ENCODE results near the gene ANO2.
A peak's percentile ranks its signal among the peaks of the same experiment; 100 is the strongest.
"Not testable (repeated sequence)": the region's sequence is repeated elsewhere in the genome, so short reads cannot be mapped to it uniquely, and the experiment has no call there.

ANO2 gene

DNA sequence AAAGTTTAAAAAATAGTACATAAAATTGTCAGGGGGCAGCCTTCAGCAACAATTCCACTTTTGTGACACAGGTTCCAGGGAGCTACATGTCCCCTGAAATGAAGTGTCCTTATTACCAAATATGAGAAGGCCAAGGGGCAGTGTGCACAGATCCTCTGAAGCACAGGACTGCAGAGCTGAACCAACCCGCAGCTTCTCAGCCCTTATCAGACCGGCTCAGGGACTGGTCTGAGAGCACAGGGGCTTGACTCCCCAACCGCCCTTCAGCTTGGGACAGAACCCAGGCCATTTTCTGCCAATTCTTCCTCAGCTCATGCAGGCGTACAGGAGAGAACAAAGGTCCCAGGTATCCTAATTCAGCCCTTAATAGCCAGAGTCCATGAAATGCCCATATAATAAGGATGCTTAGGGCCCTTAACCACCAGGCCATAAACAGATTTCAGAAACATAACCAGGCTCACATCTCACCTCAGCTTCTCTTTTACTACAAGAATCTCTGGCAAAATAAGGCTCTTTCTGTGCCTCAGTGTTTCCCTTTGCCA is 221.3 kb downstream of the ANO2 start:
- DNase-seq (ENCODE audit: low spot score): no peak

DNA sequence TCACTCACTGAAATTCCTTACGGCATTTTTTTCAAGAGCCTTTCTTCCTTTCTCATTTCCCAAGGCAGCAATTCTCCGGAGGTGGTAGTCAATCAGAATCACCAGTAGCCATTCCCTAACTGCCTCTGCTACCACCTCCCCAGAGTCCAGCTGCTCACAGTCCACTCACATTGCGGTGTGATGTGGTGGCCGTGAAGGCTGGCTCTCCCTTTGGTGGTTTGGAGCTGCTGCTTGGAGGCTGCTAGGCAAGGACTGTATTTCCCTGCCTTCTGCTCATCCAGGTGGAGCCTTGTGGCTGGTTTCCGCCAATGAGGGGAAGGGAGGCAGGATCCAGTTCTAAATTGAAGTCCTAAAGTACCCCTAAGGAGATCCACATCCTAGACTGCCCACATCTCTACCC is 222.0 kb downstream of the ANO2 start:
- DNase-seq (ENCODE audit: low spot score): no peak

DNA sequence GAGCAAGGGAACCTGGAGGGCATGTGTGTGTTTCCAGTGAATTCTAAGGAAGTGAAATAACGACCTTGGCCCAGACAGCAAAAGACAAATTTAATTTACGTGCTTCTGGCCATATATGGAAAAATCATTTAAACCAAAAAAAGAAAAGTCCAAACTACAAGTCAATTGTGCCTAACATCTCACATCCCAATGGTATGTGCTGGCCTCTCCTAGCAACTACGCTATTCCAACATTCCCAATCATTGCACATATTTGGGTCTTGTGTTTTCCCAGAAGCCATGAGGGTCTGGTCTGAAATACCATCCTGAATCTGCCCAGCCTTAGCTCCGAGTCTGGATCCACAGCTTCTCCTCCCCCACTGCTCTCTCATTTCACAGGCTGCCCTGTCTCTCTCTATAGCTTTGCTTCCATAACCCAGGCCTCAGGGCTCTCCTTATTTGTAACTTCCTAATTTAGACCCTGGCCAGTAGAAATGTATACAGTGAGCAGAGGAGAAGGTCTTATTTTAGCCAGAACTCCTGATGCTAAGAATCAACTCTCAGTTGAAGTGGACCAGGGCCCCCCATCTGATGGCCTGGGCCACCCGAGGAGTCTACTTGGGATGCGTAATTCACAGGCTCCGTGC is 224.6 kb downstream of the ANO2 start:
- DNase-seq (ENCODE audit: low spot score): no peak

DNA sequence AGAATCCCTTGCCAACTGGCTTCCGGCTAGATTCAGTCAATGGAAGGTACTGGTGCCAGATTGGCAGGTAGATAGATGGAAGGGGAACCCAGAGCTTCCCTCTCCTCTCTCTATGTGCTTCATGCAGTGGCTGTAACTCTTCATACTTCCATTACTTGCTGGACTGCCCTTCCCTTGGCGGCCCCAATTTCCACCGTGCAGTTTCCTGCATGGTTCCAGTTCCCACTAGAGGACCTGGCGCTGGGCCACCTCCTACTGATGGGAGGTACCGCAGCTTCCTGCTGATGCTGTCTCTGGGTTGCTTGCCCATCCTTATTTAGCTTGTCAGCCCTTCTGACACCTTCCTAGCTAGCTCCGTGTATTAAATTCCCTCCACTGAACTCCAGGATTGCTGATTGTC is 226.4 kb downstream of the ANO2 start:
- DNase-seq (ENCODE audit: low spot score): no peak

DNA sequence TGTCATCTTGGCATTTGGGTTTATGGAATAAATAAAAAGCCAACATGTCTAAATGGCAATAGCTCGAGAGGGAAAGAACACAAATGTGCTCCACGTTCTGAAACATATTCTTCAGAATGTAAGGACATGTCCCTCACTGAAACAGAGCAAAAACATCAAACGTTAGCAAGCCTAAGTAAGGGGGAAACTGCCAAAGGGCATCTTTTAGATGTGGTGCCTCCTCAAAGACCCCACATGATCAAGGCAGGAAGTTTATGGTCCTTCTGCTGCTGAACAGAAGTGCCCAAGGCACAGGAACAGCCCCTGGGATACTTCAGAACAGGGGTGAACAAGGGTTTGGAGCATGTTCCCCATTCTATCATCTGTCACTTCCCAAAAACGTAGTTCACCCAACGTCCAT is 227.0 kb downstream of the ANO2 start:
- DNase-seq (ENCODE audit: low spot score): no peak

DNA sequence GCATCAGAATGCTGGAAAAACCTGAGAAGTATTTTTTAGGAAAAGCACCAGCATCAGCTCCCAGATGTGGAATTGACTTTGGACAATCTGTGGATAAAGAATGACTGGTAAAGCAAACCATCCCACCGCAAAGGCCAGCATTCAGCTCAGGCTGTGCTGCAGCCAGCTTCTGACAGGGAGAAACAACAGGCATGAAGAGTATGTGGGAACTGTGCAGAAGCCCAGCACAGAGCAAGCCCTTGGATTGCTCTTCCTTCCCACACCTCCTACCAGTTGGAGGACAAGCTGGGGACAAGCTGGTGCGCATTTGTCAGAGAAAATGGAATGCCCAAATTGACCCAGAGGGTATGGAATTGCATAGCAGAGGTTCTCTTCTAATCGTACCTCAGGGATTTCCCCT is 228.1 kb downstream of the ANO2 start:
- DNase-seq (ENCODE audit: low spot score): no peak

DNA sequence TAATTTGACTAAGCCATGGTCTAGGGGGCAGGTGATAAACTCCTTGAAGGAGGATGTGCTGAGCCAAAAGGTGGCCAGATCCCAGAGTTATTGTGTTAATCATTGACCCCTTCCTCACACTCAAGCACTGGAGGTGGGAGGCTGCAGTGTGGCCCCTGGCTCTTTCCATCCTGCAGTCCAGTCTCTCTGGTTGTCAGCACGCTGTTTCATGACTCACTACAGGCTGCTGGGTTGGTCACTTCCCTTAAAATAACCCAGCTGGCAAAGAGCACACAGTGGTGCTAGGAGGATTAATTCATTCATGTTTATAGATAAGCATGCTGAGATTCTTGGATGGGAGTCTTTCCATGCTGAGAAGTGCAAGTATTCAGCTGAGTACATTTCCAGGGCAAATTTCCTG is 228.9 kb downstream of the ANO2 start:
- DNase-seq (ENCODE audit: low spot score): no peak

DNA sequence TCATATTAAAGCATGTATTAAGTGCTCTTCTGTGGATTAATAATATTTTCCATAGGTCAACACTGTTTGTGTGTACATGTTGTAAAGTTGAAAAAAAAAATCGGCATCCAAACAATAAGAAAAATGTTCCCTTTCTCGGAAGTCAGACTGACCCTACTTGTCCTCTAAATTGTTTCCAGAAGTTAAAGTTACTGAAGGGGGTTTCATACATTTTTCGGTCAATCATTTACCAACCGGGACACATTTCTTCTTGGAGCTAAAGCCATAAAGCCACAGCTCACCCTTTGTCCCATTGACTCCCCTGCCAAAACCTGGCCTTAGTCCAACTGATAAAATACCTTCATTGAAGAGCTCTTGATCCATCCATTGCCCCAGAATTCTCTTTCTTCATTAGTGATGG is 230.0 kb downstream of the ANO2 start:
- peak; percentile 37 for DNase-seq (ENCODE audit: low spot score)

DNA sequence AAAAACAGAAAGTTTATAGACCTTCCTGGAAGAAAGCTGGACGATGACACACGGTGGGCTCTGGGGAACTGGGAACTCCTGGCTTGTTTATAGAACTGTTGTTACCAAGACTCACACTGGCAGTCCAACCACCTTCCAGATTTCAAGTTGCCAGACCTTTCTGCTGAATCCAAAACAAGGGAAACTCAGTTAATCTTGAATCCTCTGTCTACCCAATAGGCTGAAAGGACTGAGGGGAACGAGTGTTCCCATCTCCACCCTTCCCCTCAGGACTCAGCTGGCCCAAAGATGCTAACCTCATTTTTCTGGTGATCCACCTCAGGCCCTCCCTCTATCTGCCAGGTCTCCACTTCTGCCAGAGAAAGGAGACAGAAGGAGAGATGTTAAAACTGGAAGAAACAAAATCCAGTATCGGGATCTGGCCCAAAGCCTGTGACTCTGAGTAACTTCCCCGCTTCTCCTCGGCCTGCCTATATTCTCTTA is 231.4 kb downstream of the ANO2 start:
- DNase-seq (ENCODE audit: low spot score): no peak

DNA sequence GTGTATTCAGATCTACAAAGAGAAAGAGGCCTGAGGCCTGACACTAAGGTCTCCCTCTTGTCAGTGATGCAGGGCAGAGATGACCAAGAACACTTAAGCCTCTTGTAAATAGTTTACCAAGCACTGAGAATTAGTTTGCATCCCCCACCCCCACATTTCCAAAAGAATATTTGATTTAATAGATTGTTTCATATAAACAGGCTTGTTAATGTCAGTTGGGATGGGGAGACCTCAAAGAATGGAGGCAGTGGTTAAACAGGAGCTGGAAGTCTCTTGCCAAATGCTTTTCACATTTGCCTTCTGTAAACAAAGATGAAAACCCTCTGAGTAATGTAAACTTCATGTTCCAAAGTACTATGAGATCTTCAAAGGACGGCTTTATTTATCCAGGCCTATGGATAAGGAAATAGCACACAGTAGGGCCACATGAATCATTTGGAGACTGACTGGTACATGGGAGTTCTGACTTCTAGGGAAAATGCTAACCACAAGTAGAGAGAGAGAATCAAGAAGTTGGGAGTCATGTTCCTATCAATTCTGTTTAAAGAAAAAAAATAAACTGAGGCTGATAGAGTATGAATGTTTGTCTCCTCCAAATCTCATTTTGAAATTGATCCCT is 234.7 kb downstream of the ANO2 start:
- DNase-seq (ENCODE audit: low spot score): no peak

DNA sequence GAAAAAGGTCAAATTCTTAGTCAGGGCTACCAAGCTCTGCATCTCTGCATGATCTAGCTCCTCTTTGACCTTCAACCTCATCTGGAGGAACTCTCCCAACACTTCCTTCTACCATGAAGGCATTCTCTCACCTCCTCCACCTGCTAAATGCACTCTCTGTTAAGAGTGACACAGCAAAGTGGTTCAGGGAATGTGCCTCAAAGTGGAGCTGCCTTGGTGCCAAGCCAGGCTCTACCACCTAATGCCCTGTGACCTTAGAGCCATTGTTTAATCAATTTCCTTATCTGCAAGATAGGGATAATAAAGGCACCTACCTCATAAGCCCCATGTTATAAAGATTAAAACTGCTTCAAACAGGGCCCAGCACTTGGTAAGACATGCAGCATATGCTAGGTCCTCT is 236.7 kb downstream of the ANO2 start:
- DNase-seq (ENCODE audit: low spot score): no peak

DNA sequence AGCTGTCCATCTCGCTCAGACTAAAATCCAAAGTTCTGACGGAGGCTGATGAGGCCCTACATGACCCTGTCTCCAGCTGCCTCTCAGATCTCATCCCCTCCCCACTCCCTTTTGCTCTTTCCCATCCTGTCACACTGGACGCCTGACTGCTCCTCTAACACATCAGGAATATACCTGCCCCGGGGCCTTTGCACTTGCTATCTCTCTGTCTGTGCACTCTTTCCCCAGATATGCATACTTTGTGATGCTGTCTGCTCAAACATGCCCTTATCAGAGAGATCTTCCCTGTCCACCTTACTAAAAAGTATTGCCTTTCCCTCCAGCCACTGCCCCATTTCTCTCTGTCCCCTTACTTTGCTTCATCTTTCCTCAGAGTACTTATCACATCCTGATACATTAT is 238.8 kb downstream of the ANO2 start:
- no peak for DNase-seq (ENCODE audit: low spot score)

DNA sequence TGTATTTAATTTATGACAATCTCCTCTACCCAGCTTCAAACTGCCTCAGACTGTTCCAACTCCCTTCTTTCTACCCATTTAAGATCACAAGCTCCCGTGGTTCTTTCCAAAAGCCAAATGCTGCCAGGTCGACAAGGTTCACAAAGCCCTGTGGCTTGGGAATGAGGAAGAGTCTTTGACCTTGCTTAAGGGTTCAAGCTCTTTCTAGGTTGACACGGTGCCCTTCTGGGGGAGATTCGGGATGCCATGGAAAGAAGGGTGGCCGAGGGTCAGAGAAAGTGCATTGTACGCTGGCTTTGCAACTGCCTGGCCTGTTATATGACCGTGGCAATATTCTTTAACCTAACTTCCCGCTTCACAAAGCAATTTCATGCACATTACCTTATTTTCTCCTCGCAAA is 239.3 kb downstream of the ANO2 start:
- no peak for DNase-seq (ENCODE audit: low spot score)

DNA sequence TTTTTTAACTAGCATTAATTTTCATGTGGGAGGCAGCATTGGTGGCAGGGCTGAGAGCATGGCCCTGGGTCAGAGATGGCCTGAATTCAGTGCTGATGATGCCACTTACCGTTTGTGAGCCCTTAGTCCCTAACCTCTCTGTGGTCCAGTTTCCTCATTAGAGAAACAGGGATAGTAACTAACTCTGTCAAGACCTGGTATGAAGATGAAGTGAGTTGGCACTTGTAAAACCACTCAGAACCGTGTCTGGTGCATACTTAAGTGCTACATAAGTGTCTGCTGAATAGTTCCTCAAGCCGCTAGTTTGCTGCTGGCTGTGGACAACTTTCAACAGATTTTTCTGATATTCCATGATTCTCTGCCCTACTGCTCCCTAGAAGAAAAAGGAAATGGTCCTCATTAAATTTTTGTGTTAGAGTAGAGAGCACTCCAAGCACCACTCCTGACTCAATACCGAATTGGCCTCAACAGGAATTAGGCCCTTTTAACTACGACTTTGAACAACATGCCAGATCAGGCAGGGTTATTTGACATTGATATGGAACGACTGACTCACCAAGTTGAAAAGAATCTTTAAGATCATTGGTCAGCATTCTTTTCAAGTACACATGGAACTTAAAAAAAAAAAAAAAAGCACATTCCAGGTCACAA is 250.2 kb downstream of the ANO2 start:
- DNase-seq (ENCODE audit: low spot score): no peak

DNA sequence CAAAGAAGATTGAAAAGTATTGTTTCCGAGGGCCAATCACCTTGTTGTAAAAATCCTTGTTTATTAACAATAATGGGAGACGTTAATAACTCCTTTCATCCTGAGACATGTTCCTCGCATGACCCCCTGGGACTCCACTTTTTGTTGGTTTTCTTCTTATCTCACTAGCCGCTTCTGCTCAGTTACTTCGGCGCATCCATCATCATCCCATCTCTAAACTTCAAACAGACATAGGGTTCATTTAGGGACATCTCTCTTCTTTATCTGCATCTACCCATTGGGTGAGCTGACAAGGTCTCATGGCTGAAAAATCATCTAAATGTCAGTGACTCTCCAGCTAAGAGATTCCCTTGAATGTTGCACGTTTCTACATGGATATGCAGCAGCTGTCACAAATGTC is 252.2 kb downstream of the ANO2 start:
- DNase-seq (ENCODE audit: low spot score): no peak

DNA sequence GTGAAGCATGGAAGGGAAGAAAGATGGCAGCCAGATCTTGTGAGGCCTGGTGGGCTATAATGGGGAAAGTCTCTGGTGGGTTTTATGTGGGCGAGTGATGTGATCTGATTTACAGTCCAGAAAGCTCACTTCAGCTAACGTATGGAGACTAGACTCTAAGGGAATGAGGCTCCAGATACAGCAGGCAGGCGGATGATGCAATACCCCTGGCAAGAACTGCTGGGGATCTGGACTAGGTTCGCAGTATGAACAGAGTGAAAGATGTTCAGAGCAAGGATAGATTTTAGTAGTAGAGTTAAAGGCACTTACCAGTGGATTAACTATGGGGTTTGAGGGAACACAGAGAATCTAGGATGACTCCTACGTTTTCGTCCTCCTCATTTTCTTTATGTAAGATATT is 253.1 kb downstream of the ANO2 start:
- DNase-seq (ENCODE audit: low spot score): no peak

DNA sequence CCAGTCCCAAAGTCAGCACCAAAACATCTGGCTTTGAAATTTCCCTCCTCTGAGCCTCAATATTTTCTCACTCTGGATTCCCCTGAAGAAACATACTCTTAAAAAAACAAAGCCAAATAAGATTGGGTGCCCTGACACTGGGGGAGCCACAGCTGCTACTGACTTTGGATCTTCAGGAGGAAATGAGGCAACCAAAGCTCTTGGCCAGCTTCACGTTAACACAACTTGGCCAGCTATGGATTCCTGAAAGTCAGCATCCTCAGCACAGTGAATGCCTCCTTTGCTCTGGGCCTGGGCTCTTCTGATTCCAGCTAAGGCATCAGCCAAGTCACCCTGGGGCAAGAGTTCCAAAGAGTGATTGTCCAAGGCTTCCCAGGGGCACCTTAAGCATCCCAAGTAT is 254.8 kb downstream of the ANO2 start:
- DNase-seq (ENCODE audit: low spot score): no peak

DNA sequence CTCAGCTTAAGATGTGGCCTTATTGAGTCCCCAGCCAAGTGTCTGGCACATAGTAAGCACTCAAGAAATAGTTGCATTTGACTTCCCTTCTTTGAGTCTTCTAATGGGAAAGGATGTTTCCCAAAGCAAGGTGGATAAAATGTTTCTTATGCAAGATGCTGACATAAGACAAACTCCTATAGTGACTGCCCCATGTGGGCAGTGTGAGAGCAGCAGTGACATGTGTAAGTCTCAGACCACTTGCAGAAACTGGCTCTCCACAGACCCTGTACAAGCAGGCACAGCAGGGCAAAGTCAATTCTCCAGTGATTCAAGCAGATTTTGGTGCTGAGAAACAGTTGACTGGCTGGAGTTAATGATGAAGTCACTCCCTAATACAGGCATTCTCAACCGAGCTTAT is 255.3 kb downstream of the ANO2 start:
- peak; percentile 35 for DNase-seq (ENCODE audit: low spot score)

DNA sequence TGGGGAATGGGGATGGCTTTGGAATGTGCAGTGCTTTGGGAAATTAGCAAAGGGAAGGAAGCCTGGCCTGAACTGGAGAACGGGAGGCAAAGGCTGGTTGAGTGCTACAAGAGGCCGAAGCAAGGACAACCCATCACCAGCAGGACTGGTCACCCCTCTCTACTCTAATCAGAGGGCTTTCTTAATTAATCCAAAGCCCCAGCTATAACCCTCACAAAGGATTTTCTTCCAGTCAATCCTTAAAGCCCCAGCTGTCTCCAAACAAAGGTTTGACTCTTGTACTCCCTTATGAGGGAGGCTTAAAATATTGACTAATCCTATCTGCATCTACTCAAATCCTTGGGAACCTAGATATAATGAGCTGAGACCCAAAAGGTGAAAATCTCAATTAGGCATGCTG is 256.8 kb downstream of the ANO2 start:
- DNase-seq (ENCODE audit: low spot score): no peak

DNA sequence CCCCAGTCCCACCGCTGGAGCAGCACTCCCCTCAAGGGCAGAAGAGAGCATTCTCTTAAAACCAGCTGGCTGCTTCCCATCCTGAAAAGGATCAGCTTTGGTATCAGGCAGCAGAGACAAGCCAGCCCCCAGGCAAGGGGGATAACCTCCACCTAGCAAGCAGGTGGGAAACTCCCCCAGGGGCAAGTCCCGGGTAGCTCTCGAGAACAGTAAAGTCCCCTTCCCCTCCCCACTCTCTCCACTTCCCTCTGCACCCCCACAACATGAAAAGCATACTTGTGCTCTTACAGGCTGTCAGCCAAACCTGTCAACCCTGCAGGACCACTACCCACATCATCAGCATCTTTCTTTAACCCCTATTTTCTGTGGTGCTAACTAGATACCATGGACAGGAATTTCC is 259.1 kb downstream of the ANO2 start:
- no peak for DNase-seq (ENCODE audit: low spot score)

DNA sequence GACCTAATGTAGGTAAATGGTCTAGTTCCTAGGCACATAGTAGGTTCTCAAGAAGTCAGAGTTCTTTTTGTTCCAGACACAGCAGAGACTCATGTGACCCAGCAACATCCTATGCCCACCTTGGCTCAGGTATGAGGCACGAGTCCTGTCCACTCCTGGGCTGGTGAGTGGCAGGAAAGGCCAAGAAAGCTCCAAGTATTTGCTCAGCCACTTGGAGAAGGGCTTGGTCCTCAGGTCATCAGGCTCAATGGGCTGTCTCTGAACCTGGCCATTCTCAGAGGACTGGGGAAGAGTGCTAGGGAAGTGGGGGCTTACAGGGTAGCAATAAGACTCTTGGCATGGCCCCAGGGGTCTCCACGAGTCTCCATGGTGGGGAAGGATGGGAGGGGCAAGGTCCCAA is 260.1 kb downstream of the ANO2 start:
- no peak for DNase-seq (ENCODE audit: low spot score)

DNA sequence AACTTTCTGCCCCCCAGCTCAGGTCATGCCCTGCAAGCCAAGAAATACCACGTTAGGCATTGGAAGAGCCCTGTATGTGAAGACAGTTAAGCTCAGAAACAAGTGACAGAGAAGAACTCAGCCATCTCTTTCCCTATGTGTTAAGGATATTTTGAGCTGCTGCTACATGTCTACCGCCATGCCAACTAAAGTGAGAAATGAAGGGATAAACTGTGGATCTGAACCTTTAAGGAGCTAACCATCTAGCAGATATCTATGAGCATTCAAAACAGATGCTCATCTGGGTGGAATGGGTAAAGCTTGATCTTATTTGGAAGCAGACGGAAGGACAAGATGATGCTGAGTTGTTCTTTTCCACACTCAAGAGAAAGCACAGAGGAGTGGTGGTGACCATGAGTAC is 262.5 kb downstream of the ANO2 start:
- no peak for DNase-seq (ENCODE audit: low spot score)

DNA sequence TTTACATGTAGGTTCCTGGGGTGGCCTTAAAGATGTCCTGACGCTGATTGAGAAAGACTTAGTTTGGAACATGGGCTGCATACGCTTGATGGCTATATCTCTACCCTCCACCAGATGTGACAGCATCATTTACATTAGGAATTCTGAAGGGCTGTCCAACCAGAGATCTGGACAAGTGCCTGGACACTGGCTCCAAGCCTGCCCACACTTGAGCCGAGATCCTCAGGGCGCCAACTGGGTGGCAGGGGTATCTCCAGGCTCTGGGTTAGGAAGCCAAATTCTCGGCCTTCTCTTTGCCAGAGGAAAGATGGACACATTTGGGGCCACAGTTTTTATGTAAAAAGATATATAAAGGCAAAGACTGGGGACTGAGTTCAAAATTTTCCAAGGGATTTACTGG is 266.9 kb downstream of the ANO2 start:
- DNase-seq (ENCODE audit: low spot score): no peak

DNA sequence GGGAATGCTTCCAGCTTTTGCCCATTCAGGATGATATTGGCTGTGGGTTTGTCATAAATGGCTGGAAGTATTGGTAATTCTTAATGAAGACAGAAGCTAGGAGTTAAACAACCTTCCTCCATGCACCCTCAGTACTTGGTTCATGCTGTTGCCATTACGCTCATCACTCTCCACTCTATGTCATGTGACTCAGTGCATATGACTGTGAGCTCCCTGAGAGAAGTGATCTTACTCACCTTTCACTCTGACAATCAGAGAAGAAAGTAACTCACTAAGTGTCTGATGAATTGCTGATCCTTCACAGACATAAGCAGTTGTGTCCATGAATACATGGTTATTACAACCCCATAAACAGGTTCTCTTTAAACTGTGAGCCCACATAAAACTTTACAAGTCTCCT is 275.4 kb downstream of the ANO2 start:
- not testable (repeated sequence) for DNase-seq (ENCODE audit: low spot score)
